Activated naive CD4-positive, alpha-beta T cell (primary cell): Measurements from ENCODE around the gene AWAT1.
"Not testable (repeated sequence)": the region's sequence is repeated elsewhere in the genome, so short reads cannot be mapped to it uniquely, and the experiment has no call there.

ENCODE experiments used
- DNase-seq, 4 experiments: peaks; one replicate each; lab custom pipeline; 2025; lab: John Stamatoyannopoulos, UW

Gene AWAT1

DNA sequence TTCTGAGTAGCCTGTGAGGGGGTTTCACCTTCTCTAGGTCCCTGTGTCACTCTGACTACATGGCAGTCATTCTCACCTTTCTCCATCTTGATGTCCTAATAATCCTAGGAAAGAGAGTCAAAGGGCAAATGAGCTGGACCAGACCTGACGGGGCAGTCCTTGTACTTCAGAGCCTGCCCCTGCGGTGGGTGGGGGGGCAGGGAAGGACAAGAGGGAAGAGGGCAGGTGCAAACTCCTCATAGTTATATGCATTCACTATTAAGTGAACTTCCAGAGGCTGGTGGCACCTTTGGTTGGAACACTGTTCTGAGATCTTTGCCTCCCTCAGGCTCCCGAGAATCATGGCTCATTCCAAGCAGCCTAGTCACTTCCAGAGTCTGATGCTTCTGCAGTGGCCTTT is at the start of gene AWAT1:
TSS of gene AWAT1 (plus strand) at position 301 of the 400 bp plus-strand sequence. CDS start at position 342, 41 bp downstream.
- no peak for DNase-seq

DNA sequence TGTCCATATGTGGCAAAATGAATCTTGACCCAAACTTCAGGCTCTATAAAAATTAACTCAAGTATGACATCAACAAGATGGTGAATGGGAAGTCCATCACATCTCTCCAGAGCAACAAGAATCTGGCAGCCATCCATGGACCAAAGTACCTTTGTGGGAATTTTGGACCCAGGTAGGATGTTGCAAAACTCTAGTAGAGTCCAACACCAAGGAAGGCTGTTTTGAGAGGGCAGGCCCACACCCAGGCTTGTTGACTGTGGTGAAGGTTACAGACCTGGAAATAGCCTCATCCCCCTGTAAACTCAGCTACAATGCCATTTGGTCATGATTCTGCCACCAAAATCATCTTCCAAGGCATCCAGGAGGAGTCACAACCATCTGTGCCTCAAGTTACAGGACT is 44.2 kb upstream of the AWAT1 start:
- DNase-seq, result no peak

DNA sequence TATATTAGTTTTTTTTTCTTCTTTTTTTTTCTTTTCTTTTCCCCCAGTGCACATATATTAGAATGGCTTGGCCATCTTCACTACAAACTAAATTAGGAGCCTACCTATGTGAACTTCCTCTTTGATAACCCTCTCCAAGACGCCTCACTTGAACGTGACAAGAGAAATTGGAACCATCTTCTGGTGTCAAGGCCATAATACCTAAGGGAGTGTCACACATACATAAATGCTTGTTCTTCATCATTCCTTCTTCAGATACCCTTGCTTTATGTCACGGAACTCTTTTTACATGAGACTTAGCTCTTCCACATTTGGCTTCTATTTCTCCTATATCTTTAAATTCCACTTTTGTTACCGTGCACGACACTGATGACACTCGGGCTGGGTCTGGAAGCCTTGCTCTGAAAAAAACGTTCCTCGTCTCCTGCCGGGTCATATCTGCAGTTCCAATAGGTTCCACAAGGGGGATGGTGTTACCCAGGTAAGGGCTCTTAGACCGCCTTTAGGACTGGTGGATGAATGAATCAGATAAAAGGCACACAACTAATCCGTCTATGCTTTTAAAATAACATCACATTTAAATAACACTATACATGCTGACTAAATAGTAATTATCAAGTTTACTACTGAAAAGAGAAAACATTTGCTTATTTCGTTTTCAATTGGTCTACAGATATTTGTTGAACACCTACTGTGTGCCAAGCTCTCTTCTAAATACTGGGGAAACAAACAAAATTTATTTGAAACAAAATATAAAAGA is 37.3 kb upstream of the AWAT1 start:
- DNase-seq, result peak; percentile 1 to 22 (median 15)

DNA sequence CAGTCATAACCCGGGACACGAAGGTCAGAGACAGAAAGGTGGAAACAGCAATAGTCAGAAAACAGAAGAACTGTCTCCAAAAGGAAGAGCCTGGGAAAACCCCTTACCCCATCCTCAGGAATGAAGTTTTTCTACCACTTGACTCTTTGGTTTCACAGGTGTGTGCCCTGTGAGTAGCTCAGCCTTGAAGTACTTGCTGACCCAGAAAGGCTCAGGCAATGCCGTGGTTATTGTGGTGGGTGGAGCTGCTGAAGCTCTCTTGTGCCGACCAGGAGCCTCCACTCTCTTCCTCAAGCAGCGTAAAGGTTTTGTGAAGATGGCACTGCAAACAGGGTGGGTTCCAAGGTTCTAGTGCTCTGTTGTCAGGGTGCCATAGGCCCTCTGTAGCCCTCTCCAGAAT is 32.7 kb upstream of the AWAT1 start:
- no peak for DNase-seq

DNA sequence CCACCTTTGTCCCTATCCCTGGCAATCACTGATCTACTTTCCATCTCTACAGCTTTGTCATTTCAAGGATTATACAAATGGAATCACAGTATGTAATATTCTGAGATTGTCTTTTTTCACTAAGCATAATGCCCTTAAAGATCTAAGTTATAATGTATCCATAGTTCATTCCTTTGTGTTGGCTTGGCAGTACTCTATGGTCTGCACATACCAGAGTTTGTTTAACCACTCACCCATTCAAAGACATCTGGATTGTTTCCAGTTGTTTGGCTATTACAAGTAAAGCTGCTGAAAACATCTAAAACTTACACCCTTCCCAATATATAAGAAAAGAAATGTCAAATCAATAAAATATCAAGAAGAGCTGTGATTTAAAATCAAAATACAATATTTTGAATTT is 26.0 kb upstream of the AWAT1 start:
- no peak for DNase-seq

DNA sequence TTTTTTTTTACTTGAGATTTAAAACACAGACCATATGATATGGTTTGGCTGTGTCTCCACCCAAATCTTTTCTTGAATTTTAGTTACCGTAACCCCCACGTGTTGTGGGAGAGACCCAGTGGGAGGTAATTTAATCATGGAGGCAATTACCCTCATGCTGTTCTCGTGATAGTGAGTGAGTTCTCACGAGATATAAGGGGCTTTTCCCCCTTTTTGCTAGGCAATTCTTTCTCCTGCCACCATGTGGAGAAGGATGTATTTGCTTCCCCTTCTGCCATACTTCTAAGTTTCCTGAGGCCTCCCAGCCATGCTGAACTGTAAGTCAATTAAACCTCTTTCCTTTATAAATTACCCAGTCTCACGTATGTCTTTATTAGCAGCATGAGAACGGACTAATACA is 24.9 kb upstream of the AWAT1 start:
- not testable (repeated sequence) for DNase-seq

DNA sequence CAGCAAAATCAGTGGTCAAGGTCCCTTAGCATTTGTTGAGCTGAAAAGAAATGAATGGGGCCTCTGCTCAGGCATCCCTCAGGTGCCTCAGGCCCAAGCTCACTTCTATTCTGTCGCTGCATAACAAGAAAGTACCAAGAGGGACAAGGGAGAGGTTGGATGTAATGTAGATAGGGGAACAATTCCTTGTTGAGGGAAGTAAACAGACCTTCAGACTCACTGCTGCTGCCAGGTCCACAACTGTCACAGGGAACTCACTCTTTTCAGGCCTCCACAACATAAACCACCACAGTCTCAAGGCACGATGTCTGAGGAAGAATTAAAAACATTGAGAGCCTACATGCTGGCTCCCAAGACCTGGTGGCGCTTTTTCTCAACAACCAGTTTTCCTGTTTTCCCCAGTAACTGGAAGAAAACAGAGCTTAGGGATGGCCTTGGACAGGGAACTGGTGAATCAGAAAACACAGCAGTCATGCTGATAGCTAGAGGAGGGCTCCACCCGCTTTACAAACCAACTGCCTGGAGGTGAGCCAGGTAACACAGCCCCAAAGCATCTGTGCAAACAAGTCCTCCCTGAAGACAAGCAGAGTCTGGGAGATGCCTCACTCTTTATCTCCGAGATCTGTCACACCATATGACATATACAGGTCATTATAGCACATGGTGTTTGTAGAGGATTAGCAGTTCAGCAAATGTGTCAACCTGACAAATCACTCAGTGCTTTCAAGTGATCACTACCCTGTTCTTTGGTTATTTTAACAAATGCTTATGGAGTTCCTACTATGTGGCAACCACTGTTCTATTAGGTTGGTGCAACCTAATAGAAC is 14.3 kb upstream of the AWAT1 start:
- DNase-seq, result no peak

DNA sequence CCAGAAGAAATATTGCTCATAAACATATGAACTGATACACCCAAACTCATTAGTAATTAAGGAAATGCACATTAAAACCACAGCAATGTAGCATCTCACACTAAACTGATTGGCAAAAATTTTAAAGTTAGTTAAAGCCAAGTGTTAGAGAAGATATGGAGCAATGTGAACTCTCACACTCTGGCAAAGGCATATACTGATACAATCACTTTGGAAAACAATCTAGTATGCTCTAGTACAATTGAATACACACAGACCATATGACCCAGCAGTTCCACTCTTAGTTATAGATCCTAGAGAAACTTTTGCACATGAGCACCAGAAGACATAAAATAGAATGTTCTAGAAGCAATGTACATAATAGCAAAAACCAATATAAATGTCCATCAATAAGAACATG is 8.4 kb upstream of the AWAT1 start:
- no peak for DNase-seq

DNA sequence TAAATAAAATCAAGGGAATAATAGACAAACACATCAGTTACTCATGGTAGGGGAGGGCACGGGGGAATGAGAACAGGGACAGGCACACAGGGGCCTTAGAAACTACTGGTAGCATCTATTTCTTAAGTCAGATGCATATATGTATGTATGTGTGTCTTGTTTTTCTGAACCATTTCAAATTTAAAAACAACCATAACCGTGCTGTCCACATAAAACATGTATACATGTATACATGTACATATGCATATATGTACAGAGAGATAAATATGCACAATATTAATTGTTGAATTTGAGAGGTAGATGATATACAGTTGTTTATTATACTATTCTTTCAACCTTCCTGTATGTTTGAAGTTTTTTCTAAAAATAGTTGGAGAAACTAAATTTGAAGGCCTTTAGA is 7.8 kb upstream of the AWAT1 start:
- DNase-seq, result no peak

DNA sequence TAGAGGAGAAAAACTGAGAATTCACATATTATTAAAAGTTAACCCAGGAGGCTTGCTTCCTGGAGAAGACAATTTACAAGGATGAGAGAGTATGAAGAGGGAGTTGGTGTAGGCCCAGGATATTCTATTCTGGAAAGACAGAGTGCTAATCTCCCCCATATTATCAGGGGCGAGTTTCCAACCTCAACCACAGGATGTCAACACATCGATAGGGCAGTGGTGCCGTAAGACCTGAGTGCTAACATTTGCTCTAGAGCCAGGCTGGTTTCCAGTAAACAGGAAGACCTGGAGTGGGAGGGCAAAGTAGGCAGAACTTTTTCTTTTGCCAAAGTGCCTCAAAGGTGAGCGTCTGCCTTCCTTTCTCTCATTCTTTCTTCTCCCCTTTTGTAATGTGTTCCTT is 2.8 kb upstream of the AWAT1 start:
- no peak for DNase-seq

DNA sequence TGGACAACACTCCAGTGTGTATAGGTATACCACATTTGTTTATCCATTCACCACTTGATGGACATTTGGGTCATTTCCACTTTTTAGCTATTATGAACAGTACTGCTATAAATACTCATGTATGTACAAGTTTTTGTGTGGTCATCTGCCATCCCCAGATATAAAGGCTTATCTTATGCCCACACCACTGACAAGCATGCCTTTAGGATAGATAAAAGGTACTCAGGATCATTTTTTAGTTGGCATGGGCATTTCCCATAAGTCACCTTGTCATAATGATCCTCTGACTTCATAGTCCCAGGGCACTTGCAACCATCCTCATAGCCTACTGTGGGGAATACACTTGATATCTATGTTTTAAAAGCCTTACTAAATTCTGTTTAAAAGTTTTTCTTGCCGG is 6.3 kb downstream of the AWAT1 start:
- no peak for DNase-seq

DNA sequence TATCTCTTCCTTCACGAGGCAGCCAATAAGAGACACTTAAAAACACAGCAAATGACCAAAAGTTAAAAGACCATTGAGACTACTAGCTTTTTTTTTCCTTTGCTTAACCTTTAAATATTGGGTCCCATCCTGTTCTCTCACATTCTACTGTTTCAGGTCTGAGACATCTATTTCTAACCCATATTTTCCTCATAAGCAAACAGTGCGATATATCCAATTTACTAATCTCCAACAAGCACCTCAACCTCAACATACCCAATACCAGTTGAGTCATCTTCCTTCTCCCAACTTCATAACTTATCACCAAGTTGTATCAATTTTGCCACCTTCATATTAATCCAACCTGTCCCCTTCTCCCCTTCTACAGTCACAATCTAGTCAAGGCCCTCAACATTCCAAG is 7.0 kb downstream of the AWAT1 start:
- no peak for DNase-seq

DNA sequence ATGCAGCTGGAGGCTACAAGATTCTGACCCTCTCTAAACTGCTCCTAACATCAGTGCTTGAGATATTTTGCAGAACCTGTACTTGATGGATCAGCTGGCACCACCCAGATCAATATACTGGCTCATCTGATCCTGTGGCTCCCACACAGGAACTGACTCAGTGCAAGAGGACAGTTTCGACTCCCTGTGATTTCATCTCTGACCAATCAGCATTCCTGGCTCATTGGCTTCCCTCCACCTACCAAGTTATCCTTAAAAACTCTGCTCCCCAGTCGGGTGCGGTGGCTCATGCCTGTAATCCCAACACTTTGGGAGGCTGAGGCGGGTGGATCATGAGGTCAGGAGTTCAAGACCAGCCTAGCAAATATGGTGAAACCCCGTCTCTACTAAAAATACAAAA is 9.1 kb downstream of the AWAT1 start:
- not testable (repeated sequence) for DNase-seq

DNA sequence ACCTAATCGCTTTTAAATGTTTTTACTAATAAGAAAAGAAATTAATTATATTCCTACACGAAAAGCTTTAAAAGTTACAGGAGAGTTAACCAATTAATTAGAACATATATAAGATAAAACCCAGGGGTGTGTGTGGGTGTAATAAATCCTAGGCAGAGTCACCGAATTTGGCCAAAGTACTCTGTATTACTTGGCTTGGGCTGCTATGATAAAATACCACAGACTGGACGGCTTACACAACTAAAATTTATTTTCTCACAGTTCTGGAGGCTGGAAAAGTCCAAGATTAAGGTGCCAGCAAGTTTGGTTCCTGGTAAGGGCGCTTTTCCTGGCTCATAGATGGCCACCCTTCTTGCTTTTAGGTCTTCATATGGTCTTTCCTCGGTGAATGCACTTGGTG is 10.4 kb downstream of the AWAT1 start:
- no peak for DNase-seq

DNA sequence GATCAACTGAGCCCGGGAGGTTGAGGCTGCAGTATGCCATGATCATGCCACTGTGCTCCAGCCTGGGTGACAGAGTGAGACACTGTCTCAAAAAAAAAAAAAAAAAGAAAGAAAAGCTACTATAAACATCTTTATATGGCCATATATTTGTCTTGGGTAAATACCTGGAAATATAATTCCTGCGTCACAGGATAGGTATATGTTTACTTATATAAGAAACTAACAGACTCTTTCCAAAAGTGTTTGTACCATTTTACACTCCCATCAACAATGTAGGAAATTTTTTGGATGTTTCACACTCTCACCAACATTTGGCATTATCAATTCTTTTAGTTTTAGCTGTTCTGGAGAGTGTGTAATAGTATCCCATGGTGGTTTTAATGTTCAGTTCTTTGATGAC is 12.8 kb downstream of the AWAT1 start:
- DNase-seq, result no peak

DNA sequence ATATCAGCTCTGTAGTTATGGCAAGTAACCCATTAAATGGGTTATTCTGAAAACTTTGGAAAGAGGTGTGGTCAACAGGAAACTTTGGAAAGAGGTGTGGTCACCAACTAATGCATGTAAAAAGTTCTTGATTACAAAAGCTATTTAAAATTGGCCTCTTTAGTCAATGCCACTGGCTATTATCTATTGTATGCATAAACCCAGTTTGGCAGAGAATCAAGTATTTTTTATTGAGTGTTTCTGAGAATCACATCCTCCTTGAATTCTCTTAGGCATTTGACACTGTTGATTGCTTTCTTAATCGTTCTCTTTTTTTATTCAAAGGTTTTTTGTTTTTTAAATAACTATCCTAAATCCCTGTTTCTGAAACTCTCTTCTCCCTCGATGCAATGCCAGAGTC is 18.0 kb downstream of the AWAT1 start:
- no peak for DNase-seq

DNA sequence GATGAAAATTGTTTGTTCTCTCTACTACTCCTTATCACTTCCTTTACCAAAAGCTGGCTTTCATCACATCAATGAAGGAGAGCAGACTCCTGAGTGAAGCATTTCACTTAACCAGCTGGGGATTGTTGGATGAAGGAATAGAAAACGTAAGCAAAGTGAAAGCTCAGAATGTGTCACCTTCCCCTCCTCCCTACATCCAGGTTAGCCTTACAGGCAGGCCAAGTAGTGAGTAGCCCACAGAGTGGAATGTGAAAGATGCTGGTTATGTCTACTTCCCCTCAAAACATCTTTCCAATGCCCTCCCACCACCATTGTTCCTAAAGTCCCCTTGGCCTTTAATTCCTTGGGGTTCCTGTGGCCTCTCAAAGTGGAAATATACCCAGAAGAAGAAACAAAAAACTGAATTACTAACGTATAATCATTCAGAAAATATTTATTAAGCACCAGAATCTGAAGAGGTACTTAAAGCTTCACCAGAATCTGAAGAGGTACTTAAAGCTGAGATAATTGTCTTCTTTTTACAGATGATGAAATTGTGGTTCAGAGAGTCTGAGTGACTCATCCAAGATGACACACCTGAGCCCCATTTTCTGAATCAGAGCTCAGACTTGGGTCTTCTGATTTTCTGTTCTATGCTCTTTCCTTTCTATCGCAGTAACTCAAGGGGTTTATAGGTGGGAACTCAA is 19.1 kb downstream of the AWAT1 start:
- no peak for DNase-seq

DNA sequence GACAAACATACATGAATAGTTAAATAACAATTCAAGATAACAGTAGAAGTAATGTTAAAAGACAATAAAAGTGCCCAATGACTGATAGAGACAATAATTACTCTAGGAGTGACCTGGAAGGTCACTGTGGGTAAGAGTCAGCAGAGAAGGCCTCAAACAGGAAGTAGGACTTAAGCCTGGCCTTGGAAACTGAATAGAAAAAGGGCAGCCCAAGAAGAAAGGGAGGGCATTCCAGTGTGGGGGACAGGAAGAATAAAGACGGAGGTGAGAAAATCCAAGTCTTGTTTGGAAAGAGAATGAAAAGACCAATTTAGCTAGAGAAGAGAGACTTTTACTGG is 19.6 kb downstream of the AWAT1 start:
- no peak for DNase-seq

DNA sequence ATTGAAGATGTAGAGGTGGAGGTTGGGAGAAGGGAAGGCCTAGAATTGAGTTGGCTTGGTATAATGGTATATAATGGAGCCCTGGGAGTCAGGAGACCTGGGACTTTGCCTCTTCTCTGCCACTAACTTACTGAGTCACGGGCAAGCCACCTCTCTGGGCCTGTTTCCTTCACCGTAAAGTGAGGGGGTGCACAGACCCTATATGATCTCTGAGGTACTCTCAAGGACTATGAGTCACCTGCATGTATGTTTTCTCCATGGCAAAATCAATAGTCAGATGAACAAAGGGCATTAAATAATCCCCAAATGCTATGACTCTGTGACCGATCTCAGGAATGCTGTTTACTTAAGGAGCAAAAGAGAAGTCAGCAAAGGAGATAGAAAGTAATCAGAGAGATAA is 20.5 kb downstream of the AWAT1 start:
- DNase-seq, result no peak

DNA sequence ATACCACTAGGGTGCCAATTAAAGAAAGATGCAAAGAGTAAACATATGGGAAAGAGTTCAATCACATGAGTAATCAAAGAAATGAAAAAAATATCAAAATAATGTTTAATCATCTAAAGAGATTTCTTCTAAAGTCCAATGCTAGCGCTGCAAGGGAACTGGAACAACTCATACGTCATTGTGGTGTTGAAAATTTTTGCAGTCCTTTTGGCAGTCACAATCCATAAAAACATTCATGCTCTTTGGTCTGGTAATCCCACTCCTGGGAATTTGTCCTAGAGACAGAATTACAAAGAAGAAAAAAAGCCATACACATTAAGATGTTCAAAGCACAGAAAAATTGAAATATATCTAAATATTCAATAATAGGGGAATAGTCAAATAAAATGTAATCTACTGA is 21.0 kb downstream of the AWAT1 start:
- DNase-seq, result no peak

DNA sequence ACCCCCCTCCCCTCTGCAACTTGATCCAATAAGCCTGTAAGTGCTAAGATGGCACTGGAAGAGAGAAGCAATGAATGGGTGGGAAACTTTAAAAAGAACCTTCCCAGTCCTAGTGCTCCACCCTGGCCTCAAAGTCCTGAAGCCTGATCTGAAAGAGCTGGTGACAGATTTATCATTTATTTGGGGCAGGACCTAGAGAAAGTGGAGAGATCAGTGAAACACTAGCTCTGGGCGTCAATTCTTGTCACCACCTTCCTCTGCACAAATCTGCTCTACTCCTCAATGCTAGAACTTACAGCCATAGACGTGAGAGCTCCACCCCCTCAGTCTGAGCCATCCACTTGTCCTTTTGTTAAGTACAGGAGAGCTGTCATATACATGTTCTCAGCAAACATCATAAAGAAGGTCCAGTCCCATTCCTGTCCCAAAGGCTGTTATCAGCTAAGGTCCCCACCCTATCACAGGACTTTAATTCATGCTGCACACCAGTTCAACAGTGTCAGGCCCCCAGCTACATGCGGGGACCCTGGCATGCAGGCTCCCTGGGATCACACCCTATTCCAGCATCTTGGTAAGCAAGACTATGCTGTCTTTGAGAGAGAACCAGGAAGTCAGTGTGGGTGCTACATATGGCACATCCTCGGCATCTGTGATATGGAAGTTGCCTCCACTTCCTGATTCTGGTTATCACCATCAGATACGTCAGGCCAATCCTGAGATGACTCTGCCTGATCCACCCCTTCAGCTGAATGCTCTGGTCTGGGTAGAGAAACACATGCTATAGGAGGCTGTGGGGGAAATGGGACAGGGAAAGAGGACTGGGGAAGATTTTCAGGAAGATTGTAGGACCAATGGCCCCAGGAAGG is 23.2 kb downstream of the AWAT1 start:
- no peak for DNase-seq

DNA sequence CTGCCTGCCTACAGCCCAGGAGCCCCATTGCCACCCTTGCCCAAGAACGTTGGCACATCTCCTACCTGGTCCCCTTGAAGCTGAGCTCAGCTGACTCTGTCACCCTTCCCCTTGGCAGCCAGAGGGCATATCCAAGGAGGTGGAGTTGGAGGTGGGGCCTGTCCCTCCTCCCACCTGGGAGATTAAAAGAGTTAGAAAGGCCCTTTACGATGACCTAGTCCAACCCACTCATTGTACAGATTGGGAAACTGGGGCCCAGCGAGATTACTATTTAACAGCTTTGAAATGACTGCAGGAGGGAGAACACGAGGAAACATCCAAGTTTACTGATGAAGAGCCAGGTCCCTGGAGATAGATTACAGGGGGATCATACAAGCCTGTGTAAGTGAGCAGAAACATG is 25.6 kb downstream of the AWAT1 start, which contains the start of gene P2RY4:
TSS of gene P2RY4 (minus strand) at position 101 of the 400 bp plus-strand sequence. CDS start 580 bp downstream, outside the sequence.
- no peak for DNase-seq
